WTC11 (cell line): ENCODE measurements around the gene ANKRD39. TPM values are rescaled to one million over a fixed set of nuclear protein-coding genes. Genes with fewer than 3 reads are reported as not detected.
A peak's percentile ranks its signal among the peaks of the same experiment; 100 is the strongest.

Source experiments
- ATAC-seq: fragments of 200-7000 bp; cut with Tn5 transposase; 2 replicates; pipeline ENCODE4 v1.10.0; 2021; ENCODE audit warnings: mild to moderate bottlenecking, moderate library complexity
- CTCF ChIA-PET: fragments of 300-600 bp; sonication (Branson Sonifier 250); formaldehyde crosslinking; loops from one replicate; lab custom pipeline; 2021; ENCODE audit warnings: antibody characterized with exemption; lab: Charles Lee
- POLR2A ChIA-PET: fragments of 350-600 bp; sonication (Branson Sonifier 250); formaldehyde crosslinking; loops from one replicate; lab custom pipeline; 2021; ENCODE audit warnings: antibody characterized with exemption; lab: Charles Lee
- DNase-seq: peaks from one replicate; pipeline ENCODE4 v3.0.0; 2021; ENCODE audit warnings: low spot score
- H3K27ac Mint-ChIP-seq: 2 replicates; pipeline ENCODE4 v1.8.0; 2021; ENCODE audit warnings: mixed read lengths
- H3K27me3 Mint-ChIP-seq: 2 replicates; pipeline ENCODE4 v1.8.0; 2021; ENCODE audit warnings: low read depth, mild to moderate bottlenecking, moderate library complexity, mixed read lengths
- H3K36me3 Mint-ChIP-seq: 2 replicates; pipeline ENCODE4 v1.8.0; 2021; ENCODE audit warnings: mixed read lengths
- H3K4me1 Mint-ChIP-seq: 2 replicates; pipeline ENCODE4 v1.8.0; 2022; ENCODE audit warnings: mixed read lengths
- H3K4me3 Mint-ChIP-seq: 2 replicates; pipeline ENCODE4 v1.8.0; 2021; ENCODE audit warnings: mild to moderate bottlenecking, moderate library complexity, mixed read lengths
- H3K9me3 Mint-ChIP-seq: 2 replicates; pipeline ENCODE4 v1.8.0; 2021; ENCODE audit warnings: mixed read lengths
- EMX1 ChIP-seq: fragments of 250-450 bp; sonication (Bioruptor Pico); IDR thresholded peaks from 2 replicates; pipeline ENCODE4 v1.8.0; 2021; ENCODE audit warnings: mild to moderate bottlenecking
- GTF2I ChIP-seq: fragments of 250-450 bp; sonication (Bioruptor Pico); conservative IDR thresholded peaks from 2 replicates; pipeline ENCODE4 v1.4.0; 2021; ENCODE audit warnings: mild to moderate bottlenecking
- RORB ChIP-seq: fragments of 250-450 bp; sonication (Bioruptor Pico); IDR thresholded peaks from 2 replicates; pipeline ENCODE4 v1.9.0; 2021; ENCODE audit warnings: mild to moderate bottlenecking
- SMAD3 ChIP-seq: sonication (generic); formaldehyde crosslinking; IDR thresholded peaks from 2 replicates; pipeline ENCODE4 v1.8.0; 2022; ENCODE audit warnings: missing genetic modification reagents, mild to moderate bottlenecking, borderline replicate concordance
- SMAD4 ChIP-seq: sonication (generic); formaldehyde crosslinking; IDR thresholded peaks from 2 replicates; pipeline ENCODE4 v1.8.0; 2022; ENCODE audit warnings: mild to moderate bottlenecking, missing genetic modification reagents
- TEAD1 ChIP-seq: sonication (generic); formaldehyde crosslinking; IDR thresholded peaks from 2 replicates; pipeline ENCODE4 v1.8.0; 2022; ENCODE audit warnings: mild to moderate bottlenecking, missing genetic modification reagents
- TP53 ChIP-seq: sonication (generic); formaldehyde crosslinking; IDR thresholded peaks from 2 replicates; pipeline ENCODE4 v1.8.1; 2023; ENCODE audit warnings: mild to moderate bottlenecking, missing genetic modification reagents
- ZNF219 ChIP-seq: sonication (generic); formaldehyde crosslinking; IDR thresholded peaks from 2 replicates; pipeline ENCODE4 v1.8.0; 2023; ENCODE audit warnings: missing genetic modification reagents, mild to moderate bottlenecking, borderline replicate concordance
- ZNF263 ChIP-seq: sonication (generic); formaldehyde crosslinking; IDR thresholded peaks from 2 replicates; pipeline ENCODE4 v1.8.1; 2022; ENCODE audit warnings: low read depth, mild to moderate bottlenecking, moderate library complexity, missing genetic modification reagents
- ZNF396 ChIP-seq: fragments of 250-450 bp; sonication (Bioruptor Pico); IDR thresholded peaks from 2 replicates; pipeline ENCODE4 v1.8.0; 2021; ENCODE audit warnings: mild to moderate bottlenecking, moderate library complexity, borderline replicate concordance
- total RNA-seq: library from RNA; stranded (reverse); gene quantifications from 3 replicates; pipeline ENCODE4 v1.2.3, GENCODE V29; 2021
- TF ChIP-seq, protein P1 (sequence below): sonication (generic); formaldehyde crosslinking; IDR thresholded peaks from 2 replicates; pipeline ENCODE4 v1.8.1; 2023; ENCODE audit warnings: mild to moderate bottlenecking, missing genetic modification reagents, borderline replicate concordance
- TF ChIP-seq, protein P2 (sequence below): sonication (generic); formaldehyde crosslinking; IDR thresholded peaks from 2 replicates; pipeline ENCODE4 v1.8.1; 2023; ENCODE audit warnings: mild to moderate bottlenecking, moderate library complexity, missing genetic modification reagents
- TF ChIP-seq, protein P3 (sequence below): fragments of 250-450 bp; sonication (Bioruptor Pico); conservative IDR thresholded peaks from 2 replicates; pipeline ENCODE4 v1.9.0; 2021; ENCODE audit warnings: mild to moderate bottlenecking
- TF ChIP-seq, protein P4 (sequence below): sonication (generic); formaldehyde crosslinking; IDR thresholded peaks from 2 replicates; pipeline ENCODE4 v1.8.0; 2022; ENCODE audit warnings: mild to moderate bottlenecking, missing genetic modification reagents
- TF ChIP-seq, protein P5 (sequence below): sonication (generic); formaldehyde crosslinking; IDR thresholded peaks from 2 replicates; pipeline ENCODE4 v1.8.0; 2022; ENCODE audit warnings: mild to moderate bottlenecking, missing genetic modification reagents
- TF ChIP-seq, protein P6 (sequence below): sonication (generic); formaldehyde crosslinking; IDR thresholded peaks from 2 replicates; pipeline ENCODE4 v1.8.1; 2022; ENCODE audit warnings: mild to moderate bottlenecking, missing genetic modification reagents, moderate library complexity, borderline replicate concordance
- TF ChIP-seq, protein P7 (sequence below): fragments of 250-450 bp; sonication (Bioruptor Pico); IDR thresholded peaks from 2 replicates; pipeline ENCODE4 v1.9.0; 2021; ENCODE audit warnings: moderate library complexity, mild to moderate bottlenecking, inconsistent platforms, borderline replicate concordance

The ANKRD39 gene
- total RNA-seq, 1 experiment from 2014 or later = 17.9 TPM

DNA sequence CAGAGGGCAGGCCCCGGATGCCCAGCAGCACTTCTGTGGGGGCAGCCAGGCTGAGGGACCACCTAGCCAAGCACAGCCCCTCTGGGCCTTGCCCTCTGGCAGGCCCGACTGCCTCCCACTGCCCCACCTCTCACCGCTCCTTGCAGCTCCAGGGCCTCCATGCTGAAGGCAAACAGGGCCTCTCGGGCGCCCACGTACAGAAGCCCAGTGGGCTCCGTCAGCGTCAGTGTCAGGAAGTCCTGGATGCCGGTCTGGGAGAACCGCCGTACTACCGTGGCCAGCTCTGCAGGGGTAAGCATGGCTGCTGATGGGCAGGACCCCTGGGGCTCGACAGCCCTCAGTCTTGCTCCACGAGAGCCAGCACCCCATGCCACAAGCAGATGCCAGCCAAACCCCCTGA, 8.3 kb upstream of the ANKRD39 start (continued):
- TF ChIP-seq, protein P1, sequence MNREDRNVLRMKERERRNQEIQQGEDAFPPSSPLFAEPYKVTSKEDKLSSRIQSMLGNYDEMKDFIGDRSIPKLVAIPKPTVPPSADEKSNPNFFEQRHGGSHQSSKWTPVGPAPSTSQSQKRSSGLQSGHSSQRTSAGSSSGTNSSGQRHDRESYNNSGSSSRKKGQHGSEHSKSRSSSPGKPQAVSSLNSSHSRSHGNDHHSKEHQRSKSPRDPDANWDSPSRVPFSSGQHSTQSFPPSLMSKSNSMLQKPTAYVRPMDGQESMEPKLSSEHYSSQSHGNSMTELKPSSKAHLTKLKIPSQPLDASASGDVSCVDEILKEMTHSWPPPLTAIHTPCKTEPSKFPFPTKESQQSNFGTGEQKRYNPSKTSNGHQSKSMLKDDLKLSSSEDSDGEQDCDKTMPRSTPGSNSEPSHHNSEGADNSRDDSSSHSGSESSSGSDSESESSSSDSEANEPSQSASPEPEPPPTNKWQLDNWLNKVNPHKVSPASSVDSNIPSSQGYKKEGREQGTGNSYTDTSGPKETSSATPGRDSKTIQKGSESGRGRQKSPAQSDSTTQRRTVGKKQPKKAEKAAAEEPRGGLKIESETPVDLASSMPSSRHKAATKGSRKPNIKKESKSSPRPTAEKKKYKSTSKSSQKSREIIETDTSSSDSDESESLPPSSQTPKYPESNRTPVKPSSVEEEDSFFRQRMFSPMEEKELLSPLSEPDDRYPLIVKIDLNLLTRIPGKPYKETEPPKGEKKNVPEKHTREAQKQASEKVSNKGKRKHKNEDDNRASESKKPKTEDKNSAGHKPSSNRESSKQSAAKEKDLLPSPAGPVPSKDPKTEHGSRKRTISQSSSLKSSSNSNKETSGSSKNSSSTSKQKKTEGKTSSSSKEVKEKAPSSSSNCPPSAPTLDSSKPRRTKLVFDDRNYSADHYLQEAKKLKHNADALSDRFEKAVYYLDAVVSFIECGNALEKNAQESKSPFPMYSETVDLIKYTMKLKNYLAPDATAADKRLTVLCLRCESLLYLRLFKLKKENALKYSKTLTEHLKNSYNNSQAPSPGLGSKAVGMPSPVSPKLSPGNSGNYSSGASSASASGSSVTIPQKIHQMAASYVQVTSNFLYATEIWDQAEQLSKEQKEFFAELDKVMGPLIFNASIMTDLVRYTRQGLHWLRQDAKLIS (CRISPR knock-in tag) = no peak
- no peak for TF ChIP-seq RORB
- no peak for TF ChIP-seq ZNF396 (CRISPR knock-in tag)
- TF ChIP-seq, protein P2, sequence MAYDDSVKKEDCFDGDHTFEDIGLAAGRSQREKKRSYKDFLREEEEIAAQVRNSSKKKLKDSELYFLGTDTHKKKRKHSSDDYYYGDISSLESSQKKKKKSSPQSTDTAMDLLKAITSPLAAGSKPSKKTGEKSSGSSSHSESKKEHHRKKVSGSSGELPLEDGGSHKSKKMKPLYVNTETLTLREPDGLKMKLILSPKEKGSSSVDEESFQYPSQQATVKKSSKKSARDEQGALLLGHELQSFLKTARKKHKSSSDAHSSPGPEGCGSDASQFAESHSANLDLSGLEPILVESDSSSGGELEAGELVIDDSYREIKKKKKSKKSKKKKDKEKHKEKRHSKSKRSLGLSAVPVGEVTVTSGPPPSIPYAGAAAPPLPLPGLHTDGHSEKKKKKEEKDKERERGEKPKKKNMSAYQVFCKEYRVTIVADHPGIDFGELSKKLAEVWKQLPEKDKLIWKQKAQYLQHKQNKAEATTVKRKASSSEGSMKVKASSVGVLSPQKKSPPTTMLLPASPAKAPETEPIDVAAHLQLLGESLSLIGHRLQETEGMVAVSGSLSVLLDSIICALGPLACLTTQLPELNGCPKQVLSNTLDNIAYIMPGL (CRISPR knock-in tag) = no peak
- TF ChIP-seq, protein P3, sequence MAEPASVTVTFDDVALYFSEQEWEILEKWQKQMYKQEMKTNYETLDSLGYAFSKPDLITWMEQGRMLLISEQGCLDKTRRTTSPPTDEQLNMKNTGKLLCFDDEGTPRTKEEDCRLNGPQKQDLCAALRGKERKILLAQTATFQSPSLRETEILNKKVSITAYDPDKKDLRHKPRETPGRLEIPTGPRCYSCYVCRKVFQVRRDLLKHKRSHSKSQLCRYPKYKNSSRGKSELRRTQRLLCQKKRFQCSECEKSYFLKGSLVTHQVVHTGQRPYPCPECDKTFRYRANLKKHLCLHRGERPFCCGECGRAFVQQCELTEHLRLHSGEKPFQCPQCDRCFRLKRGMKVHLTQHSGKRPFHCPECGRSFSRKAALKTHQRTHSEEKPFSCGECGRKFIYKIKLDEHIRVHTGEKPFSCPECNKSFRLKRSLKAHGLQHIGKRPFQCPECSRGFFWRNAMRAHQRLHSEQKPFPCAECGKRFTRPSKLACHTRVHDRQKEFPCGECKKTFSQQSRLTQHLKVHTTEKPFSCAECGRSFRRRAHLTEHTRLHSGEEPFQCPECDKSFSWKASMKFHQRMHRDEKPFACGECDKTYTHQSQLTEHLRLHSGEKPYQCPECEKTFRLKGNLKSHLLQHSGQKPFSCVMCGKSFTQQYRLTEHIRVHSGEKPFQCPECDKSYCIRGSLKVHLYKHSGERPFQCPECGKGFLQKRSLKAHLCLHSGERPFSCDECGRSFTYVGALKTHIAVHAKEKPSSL = no peak
- no peak for TF ChIP-seq TP53
- TF ChIP-seq, protein P4, sequence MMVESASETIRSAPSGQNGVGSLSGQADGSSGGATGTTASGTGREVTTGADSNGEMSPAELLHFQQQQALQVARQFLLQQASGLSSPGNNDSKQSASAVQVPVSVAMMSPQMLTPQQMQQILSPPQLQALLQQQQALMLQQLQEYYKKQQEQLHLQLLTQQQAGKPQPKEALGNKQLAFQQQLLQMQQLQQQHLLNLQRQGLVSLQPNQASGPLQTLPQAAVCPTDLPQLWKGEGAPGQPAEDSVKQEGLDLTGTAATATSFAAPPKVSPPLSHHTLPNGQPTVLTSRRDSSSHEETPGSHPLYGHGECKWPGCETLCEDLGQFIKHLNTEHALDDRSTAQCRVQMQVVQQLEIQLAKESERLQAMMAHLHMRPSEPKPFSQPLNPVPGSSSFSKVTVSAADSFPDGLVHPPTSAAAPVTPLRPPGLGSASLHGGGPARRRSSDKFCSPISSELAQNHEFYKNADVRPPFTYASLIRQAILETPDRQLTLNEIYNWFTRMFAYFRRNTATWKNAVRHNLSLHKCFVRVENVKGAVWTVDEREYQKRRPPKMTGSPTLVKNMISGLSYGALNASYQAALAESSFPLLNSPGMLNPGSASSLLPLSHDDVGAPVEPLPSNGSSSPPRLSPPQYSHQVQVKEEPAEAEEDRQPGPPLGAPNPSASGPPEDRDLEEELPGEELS = no peak
- no peak for TF ChIP-seq TEAD1 (CRISPR knock-in tag)
- TF ChIP-seq ZNF219 (CRISPR knock-in tag) = no peak

DNA sequence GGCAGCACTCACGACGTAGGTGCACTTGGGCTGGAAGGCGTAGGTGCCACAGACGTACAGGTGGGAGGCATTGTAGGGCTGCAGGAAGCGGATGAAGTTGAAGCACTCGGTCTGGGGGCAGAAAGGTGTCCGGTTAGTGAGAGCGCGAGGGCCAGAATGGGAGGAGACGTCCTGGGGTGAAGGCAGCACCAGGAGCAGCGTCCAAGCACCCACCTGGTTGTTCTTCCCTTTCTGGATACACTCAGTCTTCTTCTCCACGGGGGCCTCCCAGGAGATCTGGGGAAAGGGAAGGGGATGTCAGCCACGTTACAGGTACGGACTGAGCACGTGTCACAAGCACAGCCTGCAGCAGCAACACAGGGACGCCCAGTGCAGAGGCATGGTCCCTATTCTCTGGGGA, 7.8 kb upstream of the ANKRD39 start:
- Mint-ChIP-seq H3K27ac (peak overlapping the region; percentile 74), H3K4me3 (no peak overlapping the region), H3K4me1 (peaks cover 12% of the 10 kb centered on the region), H3K27me3 (0 out of 2 replicates have a peak, but pooled peaks cover 1% of the 10 kb centered on the region), H3K9me3 (no peaks in the 10 kb centered on the region), H3K36me3 (peaks cover 33% of the 10 kb centered on the region)
- CTCF ChIA-PET = no interaction called here
- POLR2A ChIA-PET = no interaction called here
- ATAC-seq (no peak), DNase-seq (no peak)
- TF ChIP-seq, protein P5, sequence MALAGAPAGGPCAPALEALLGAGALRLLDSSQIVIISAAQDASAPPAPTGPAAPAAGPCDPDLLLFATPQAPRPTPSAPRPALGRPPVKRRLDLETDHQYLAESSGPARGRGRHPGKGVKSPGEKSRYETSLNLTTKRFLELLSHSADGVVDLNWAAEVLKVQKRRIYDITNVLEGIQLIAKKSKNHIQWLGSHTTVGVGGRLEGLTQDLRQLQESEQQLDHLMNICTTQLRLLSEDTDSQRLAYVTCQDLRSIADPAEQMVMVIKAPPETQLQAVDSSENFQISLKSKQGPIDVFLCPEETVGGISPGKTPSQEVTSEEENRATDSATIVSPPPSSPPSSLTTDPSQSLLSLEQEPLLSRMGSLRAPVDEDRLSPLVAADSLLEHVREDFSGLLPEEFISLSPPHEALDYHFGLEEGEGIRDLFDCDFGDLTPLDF (CRISPR knock-in tag) = no peak
- no peak for TF ChIP-seq SMAD4
- TF ChIP-seq, protein P6, sequence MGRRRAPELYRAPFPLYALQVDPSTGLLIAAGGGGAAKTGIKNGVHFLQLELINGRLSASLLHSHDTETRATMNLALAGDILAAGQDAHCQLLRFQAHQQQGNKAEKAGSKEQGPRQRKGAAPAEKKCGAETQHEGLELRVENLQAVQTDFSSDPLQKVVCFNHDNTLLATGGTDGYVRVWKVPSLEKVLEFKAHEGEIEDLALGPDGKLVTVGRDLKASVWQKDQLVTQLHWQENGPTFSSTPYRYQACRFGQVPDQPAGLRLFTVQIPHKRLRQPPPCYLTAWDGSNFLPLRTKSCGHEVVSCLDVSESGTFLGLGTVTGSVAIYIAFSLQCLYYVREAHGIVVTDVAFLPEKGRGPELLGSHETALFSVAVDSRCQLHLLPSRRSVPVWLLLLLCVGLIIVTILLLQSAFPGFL (CRISPR knock-in tag) = no peak
- TF ChIP-seq, protein P7, sequence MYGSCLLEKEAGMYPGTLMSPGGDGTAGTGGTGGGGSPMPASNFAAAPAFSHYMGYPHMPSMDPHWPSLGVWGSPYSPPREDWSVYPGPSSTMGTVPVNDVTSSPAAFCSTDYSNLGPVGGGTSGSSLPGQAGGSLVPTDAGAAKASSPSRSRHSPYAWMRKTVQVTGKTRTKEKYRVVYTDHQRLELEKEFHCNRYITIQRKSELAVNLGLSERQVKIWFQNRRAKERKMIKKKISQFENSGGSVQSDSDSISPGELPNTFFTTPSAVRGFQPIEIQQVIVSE (CRISPR knock-in tag) = no peak
- no peak for TF ChIP-seq SMAD3 (CRISPR knock-in tag)
- TF ChIP-seq, protein P3 = no peak
- no peak for TF ChIP-seq ZNF263 (CRISPR knock-in tag)
- no peak for TF ChIP-seq GTF2I
- no peak for TF ChIP-seq EMX1 (CRISPR knock-in tag)
